ENCODE measurements around the gene LRRC4B. TPM values are rescaled to one million over a fixed set of nuclear protein-coding genes. Genes with fewer than 3 reads are reported as not detected.

Gene LRRC4B
- total and polyA plus RNA-seq, 2 of the 8 experiments (the other 6 are each of a cell fraction or from before 2014, with no cell fraction given): 13.4 to 21.2 TPM

- TF ChIP-seq RNF2 (IDR thresholded peaks at IDR 0.05; ENCODE audit: borderline replicate concordance, low read depth, low read length, missing control alignments, poor library complexity, severe bottlenecking) (no peak), CBX5 (IDR thresholded peaks at IDR 0.05; ENCODE audit: low read depth, low read length) (no peak), POU5F1 (IDR thresholded peaks at IDR 0.05; ENCODE audit: low read depth, low read length) (no peak)
Observed at GRCh38 chr19:50549927-50550593, 18.2 kb downstream of the LRRC4B start (continued).
